Lung (tissue), 12 donors: Measurements from ENCODE around the gene CCDC201. TPM values are rescaled to one million over a fixed set of nuclear protein-coding genes. Genes with fewer than 3 reads are reported as not detected.

Experiments used
- ATAC-seq: fragments of 200-7000 bp; cut with Tn5 transposase; one replicate; pipeline ENCODE4 v1.9.1; 2020; ENCODE audit warnings: moderate number of reproducible peaks; ENCODE audit not compliant: insufficient read depth, low FRiP score
- DNase-seq, 3 donors: peaks; one replicate each; pipeline ENCODE4 v3.0.0-alpha.2; 2013 to 2017
- H3K27ac ChIP-seq, 2 donors: one replicate each; pipeline ENCODE4 v1.5.1; 2013; ENCODE audit warnings: mild to moderate bottlenecking in 2 of 2, moderate library complexity in 2 of 2, control low read depth in 1 of 2, inconsistent platforms in 1 of 2, low read depth in 1 of 2, low read length in 1 of 2
- H3K27me3 ChIP-seq, 3 donors: one replicate each; pipeline ENCODE4 v1.5.1; 2013; ENCODE audit warnings: low read length in 2 of 3; ENCODE audit not compliant: control insufficient read depth in 3 of 3, insufficient read depth in 3 of 3
- H3K36me3 ChIP-seq, 4 donors: one replicate each; pipeline ENCODE4 v1.5.1; 2013; ENCODE audit warnings: low read length in 4 of 4, mild to moderate bottlenecking in 1 of 4, moderate library complexity in 1 of 4; ENCODE audit not compliant: control insufficient read depth in 4 of 4, insufficient read depth in 4 of 4
- H3K4me1 ChIP-seq, 5 donors: one replicate each; pipeline ENCODE4 v1.5.1; 2013; ENCODE audit warnings: low read length in 5 of 5, mild to moderate bottlenecking in 2 of 5, moderate library complexity in 1 of 5; ENCODE audit not compliant: control insufficient read depth in 5 of 5, insufficient read depth in 5 of 5
- H3K4me3 ChIP-seq: one replicate; pipeline ENCODE4 v1.5.1; 2013; ENCODE audit warnings: mild to moderate bottlenecking, control low read depth, moderate library complexity
- H3K9ac ChIP-seq, 2 donors: one replicate each; pipeline ENCODE4 v1.5.1; 2013; ENCODE audit warnings: low read length in 2 of 2, control low read depth in 1 of 2; ENCODE audit not compliant: insufficient read depth in 1 of 2
- H3K9me3 ChIP-seq, 4 donors: one replicate each; pipeline ENCODE4 v1.5.1; 2013; ENCODE audit warnings: low read length in 3 of 4, mild to moderate bottlenecking in 1 of 4, moderate library complexity in 1 of 4; ENCODE audit not compliant: control insufficient read depth in 4 of 4, insufficient read depth in 3 of 4
- CTCF ChIP-seq: IDR thresholded peaks from 2 replicates; pipeline ENCODE4 v1.5.1; 2012; ENCODE audit warnings: mild to moderate bottlenecking; ENCODE audit errors: control extremely low read depth, extremely low read depth
- WGBS, 2 donors: extraction: QIAGEN DNeasy Blood & Tissue Kit; methylation state at CpG; one replicate each; pipeline ENCODE4 v1.1.7; 2013; 5-methylcytosine and 5-hydroxymethylcytosine counted together
- polyA plus RNA-seq, 2 donors: library from polyadenylated mRNA; stranded (reverse); fragments of 200-250 nt; gene quantifications; one replicate each; pipeline ENCODE4 v1.2.1, GENCODE V29; 2013
- total RNA-seq, 2 donors: library from RNA; depleted of rRNA in 1 of 2; stranded (reverse); fragments of >200 nt in 1 of 2; gene quantifications; one replicate each; pipeline ENCODE4 v1.2.1, GENCODE V29; 2014 to 2021
- donor health status: control.
- donor health status: control.
- donor health status: Bipolar disorder and iron deficiency.
- donor health status: healthy.
- donor health status: DM: yes; HTN: yes; CAD: no.

Gene CCDC201
- total and polyA plus RNA-seq, 4 donors: not detected

GRCh38 chr7:45918556-45918955 lies 45.7 kb upstream of the CCDC201 start:
- no peak for ATAC-seq
- no peak overlapping the region for H3K4me3 ChIP-seq
- H3K27ac ChIP-seq: no peak overlapping the region
- TF ChIP-seq CTCF: no peak
- peaks cover 2 to 51% (median 14%) of the 10 kb centered on the region in 5 donors for H3K4me1 ChIP-seq
- H3K9ac ChIP-seq: no peak overlapping the region
- peaks cover 4 to 22% (median 9%) of the 10 kb centered on the region in 3 donors for H3K27me3 ChIP-seq
- H3K9me3 ChIP-seq: no peaks in the 10 kb centered on the region
- no peak for DNase-seq
- WGBS, 2 donors: 74 to 81% methylated on average over 2 of the region's 2 CpGs
- H3K36me3 ChIP-seq: no peaks in the 10 kb centered on the region

GRCh38 chr7:45917658-45918057 lies 44.8 kb upstream of the CCDC201 start:
- H3K36me3 ChIP-seq: no peaks in the 10 kb centered on the region
- H3K9me3 ChIP-seq: no peaks in the 10 kb centered on the region
- H3K9ac ChIP-seq: no peak overlapping the region
- no peak overlapping the region for H3K4me3 ChIP-seq
- WGBS, 2 donors: 7% methylated on average over 15 of the region's 15 CpGs
- peaks cover 2 to 42% (median 10%) of the 10 kb centered on the region in 5 donors for H3K4me1 ChIP-seq
- H3K27me3 ChIP-seq: peaks cover 4 to 22% (median 9%) of the 10 kb centered on the region in 3 donors
- no peak overlapping the region for H3K27ac ChIP-seq
- ATAC-seq: no peak
- TF ChIP-seq CTCF: peak; percentile 75
- DNase-seq: peak; percentile 81 to 86 (median 85)

- no peaks in the 10 kb centered on the region for H3K36me3 ChIP-seq
- H3K4me3 ChIP-seq: no peak overlapping the region
- 68 to 83% methylated on average over 14 of the region's 14 CpGs for WGBS, 2 donors
- no peak overlapping the region for H3K9ac ChIP-seq
- H3K9me3 ChIP-seq: no peaks in the 10 kb centered on the region
- no peak for TF ChIP-seq CTCF
- H3K27me3 ChIP-seq: peaks cover 4 to 22% (median 9%) of the 10 kb centered on the region in 3 donors
- no peak overlapping the region for H3K27ac ChIP-seq
- H3K4me1 ChIP-seq: peaks cover 0 to 36% (median 8%) of the 10 kb centered on the region in 5 donors
- DNase-seq (no peak), ATAC-seq (no peak)
Observed at GRCh38 chr7:45917064-45917463, 44.2 kb upstream of the CCDC201 start.

GRCh38 chr7:45915606-45916005 lies 42.7 kb upstream of the CCDC201 start:
- DNase-seq: peak in 1 of 3 donors; percentile 16
- Histone ChIP-seq H3K4me3 (no peak overlapping the region), H3K9me3 (no peaks in the 10 kb centered on the region), H3K27ac (no peak overlapping the region), H3K36me3 (no peaks in the 10 kb centered on the region), H3K4me1 (peaks cover 0 to 28% (median 2%) of the 10 kb centered on the region in 5 donors), H3K9ac (no peak overlapping the region), H3K27me3 (peaks cover 0 to 22% (median 9%) of the 10 kb centered on the region in 3 donors)
- no peak for TF ChIP-seq CTCF
- no peak for ATAC-seq
- 76 to 83% methylated on average over 3 of the region's 3 CpGs for WGBS, 2 donors
